ENCODE measurements around the gene SLC22A4.

DNA sequence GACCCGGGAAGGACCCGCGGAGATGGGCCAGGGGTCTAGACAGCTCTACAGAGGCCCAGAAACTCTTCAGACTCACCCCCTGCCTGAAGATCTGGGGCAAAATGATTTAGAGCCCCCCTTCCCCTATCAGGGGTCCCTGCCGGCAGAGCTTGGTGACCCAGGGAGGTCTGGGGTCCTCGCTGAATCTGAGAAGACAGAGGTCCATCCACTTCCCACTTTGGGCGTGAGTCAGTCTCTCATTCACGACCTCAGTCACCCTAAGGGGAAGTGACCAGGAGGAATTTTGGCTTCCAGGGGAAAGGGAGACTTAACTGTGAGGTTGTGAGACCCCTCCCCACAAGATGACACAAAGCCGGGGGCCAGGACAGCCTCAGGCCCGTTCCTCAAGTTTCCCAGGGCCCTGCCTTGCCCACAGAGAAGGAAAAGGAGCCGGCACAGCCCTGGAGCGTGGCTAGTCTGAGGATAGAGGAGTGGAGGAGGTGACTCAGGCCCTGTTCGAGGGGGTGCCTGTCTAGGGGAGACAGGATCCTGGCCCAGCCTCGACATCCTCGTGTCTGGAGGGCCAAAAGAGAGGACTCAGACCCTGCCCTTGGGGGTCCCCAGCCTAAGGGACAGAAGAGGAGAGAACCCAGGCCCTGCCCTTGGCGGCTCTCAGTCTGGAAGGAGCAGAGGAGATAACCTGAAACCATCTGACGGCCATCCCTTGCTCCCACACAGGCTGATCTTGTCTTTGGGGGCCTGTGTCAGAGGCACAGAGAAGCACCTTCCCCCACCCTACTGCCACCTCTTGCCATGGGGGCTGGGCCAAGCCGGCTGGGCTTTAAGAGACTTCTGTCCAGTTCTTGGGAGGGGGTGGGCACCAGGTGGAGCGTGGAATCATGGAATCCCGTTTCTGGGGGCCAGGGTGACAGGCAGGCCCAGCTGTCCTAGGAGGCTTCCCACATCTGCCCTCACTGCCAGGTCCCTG is 35.8 kb upstream of the SLC22A4 start:
- TF ChIP-seq, protein P1, sequence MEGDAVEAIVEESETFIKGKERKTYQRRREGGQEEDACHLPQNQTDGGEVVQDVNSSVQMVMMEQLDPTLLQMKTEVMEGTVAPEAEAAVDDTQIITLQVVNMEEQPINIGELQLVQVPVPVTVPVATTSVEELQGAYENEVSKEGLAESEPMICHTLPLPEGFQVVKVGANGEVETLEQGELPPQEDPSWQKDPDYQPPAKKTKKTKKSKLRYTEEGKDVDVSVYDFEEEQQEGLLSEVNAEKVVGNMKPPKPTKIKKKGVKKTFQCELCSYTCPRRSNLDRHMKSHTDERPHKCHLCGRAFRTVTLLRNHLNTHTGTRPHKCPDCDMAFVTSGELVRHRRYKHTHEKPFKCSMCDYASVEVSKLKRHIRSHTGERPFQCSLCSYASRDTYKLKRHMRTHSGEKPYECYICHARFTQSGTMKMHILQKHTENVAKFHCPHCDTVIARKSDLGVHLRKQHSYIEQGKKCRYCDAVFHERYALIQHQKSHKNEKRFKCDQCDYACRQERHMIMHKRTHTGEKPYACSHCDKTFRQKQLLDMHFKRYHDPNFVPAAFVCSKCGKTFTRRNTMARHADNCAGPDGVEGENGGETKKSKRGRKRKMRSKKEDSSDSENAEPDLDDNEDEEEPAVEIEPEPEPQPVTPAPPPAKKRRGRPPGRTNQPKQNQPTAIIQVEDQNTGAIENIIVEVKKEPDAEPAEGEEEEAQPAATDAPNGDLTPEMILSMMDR (IDR thresholded peaks at IDR 0.05; ENCODE audit: low read depth, low read length, missing input control), result no peak
- TF ChIP-seq EGR1 (IDR thresholded peaks at IDR 0.05; ENCODE audit: low read depth in 2 of 2) (no peak), YY1 (IDR thresholded peaks at IDR 0.05) (no peak), HNF4G (IDR thresholded peaks at IDR 0.05) (no peak), HNF4A (conservative IDR thresholded peaks at IDR 0.05) (no peak), RAD21 (IDR thresholded peaks at IDR 0.05) (no peak), JUND (IDR thresholded peaks at IDR 0.05) (no peak)
- TF ChIP-seq, protein P2, sequence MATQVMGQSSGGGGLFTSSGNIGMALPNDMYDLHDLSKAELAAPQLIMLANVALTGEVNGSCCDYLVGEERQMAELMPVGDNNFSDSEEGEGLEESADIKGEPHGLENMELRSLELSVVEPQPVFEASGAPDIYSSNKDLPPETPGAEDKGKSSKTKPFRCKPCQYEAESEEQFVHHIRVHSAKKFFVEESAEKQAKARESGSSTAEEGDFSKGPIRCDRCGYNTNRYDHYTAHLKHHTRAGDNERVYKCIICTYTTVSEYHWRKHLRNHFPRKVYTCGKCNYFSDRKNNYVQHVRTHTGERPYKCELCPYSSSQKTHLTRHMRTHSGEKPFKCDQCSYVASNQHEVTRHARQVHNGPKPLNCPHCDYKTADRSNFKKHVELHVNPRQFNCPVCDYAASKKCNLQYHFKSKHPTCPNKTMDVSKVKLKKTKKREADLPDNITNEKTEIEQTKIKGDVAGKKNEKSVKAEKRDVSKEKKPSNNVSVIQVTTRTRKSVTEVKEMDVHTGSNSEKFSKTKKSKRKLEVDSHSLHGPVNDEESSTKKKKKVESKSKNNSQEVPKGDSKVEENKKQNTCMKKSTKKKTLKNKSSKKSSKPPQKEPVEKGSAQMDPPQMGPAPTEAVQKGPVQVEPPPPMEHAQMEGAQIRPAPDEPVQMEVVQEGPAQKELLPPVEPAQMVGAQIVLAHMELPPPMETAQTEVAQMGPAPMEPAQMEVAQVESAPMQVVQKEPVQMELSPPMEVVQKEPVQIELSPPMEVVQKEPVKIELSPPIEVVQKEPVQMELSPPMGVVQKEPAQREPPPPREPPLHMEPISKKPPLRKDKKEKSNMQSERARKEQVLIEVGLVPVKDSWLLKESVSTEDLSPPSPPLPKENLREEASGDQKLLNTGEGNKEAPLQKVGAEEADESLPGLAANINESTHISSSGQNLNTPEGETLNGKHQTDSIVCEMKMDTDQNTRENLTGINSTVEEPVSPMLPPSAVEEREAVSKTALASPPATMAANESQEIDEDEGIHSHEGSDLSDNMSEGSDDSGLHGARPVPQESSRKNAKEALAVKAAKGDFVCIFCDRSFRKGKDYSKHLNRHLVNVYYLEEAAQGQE (IDR thresholded peaks at IDR 0.05), result no peak
- TF ChIP-seq, protein P3, sequence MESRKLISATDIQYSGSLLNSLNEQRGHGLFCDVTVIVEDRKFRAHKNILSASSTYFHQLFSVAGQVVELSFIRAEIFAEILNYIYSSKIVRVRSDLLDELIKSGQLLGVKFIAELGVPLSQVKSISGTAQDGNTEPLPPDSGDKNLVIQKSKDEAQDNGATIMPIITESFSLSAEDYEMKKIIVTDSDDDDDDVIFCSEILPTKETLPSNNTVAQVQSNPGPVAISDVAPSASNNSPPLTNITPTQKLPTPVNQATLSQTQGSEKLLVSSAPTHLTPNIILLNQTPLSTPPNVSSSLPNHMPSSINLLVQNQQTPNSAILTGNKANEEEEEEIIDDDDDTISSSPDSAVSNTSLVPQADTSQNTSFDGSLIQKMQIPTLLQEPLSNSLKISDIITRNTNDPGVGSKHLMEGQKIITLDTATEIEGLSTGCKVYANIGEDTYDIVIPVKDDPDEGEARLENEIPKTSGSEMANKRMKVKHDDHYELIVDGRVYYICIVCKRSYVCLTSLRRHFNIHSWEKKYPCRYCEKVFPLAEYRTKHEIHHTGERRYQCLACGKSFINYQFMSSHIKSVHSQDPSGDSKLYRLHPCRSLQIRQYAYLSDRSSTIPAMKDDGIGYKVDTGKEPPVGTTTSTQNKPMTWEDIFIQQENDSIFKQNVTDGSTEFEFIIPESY (IDR thresholded peaks at IDR 0.05), result no peak
- TF ChIP-seq, protein P4, sequence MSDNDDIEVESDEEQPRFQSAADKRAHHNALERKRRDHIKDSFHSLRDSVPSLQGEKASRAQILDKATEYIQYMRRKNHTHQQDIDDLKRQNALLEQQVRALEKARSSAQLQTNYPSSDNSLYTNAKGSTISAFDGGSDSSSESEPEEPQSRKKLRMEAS (IDR thresholded peaks at IDR 0.05), result no peak
- TF ChIP-seq, protein P5, sequence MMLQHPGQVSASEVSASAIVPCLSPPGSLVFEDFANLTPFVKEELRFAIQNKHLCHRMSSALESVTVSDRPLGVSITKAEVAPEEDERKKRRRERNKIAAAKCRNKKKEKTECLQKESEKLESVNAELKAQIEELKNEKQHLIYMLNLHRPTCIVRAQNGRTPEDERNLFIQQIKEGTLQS (IDR thresholded peaks at IDR 0.05), result no peak
